GM21619 (cell line): ENCODE measurements around the gene SLC25A39.
A peak's percentile ranks its signal among the peaks of the same experiment; 100 is the strongest.
"Not testable (repeated sequence)": the region's sequence is repeated elsewhere in the genome, so short reads cannot be mapped to it uniquely, and the experiment has no call there.

ENCODE experiments used
- ATAC-seq: cut with Tn5 transposase; IDR thresholded peaks from one replicate; pipeline ENCODE4 v1.9.1; 2021; ENCODE audit not compliant: unreplicated experiment

SLC25A39 gene

DNA sequence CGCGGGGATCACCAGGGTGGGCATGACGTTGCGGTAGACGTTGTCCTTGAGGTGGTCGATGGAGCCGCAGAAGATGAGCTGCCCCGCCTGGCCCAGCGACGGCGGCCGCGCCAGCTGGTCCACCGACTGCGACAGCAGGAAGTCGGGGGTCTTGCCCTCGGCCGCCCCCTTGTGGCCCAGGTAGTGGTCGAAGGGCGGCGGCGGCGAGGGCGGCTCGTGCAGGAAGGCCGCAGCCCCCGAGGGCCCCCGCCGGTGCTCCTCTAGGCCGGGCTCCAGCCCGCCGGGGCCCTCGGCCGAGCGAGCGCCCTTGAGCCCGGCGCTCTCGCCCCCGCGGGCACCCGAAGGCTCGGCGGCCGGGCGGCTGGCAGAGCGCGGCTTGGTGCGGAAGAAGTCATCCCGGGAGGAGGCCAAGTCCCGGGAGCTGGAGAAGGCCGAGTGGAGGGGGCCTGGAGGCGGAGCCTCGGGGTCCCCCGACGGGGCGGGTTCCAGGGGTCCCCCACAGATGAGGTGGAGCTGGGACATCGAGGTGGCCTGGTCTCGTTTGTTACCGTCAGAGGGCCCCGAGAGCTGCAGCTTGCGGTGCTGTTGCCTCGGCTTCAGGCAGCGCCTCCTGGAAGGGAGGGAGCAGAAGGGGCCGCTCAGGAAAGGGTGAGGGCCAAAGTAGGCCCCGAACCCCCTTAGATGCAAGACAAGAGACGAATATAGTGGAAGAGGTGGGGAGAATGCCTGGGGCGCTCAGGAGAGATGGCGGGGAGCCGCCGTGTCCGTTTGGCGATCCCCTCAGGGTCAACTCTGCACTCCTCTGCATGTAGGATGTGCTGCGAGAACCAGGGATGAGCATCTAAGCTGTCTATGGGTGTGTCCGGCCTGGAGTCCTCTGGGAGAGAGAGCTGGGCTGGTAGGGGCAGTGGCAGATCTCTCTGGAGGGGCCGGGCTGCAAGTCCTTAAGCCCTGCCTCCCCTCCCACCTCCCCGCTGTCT, 30.2 kb upstream of the SLC25A39 start:
- ATAC-seq = no peak

DNA sequence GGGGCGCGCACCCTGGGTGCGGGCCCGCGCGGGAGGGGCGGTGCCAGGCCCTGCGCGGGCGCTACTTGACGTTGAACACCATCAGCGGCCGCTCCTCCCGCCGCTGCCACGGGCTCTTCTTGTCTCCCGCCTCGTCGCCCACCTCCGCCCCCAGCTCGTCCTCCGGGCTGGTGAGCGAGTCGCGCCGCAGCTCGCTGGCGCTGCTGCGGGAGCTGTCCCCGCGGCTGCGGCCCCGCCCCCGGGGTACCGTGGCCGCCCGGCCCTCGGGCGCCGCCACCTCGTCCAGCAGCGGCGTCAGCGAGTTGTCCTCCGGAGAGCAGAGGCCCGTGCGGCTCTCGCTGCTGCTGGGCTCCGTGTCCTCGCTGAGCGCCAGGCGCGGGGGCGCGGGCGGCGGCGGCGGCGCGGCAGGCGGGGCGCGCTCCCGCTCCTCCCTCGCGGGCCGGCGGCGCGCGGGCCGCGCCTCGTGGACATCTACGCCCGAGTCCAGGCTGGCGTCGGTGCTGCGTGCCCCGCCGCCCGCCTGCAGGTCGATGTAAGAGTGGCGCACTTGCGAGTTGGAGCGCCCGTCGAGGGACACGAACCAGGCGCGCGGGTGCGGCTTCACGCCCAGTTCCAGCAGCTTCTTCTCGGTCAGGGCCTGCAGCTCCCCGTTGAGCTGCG, 29.2 kb upstream of the SLC25A39 start:
- no peak for ATAC-seq

GRCh38 chr17:44352828-44353671, 28.4 kb upstream of the SLC25A39 start:
- no peak for ATAC-seq

GRCh38 chr17:44351961-44352827, 27.6 kb upstream of the SLC25A39 start:
- no peak for ATAC-seq

GRCh38 chr17:44351464-44351863, 26.8 kb upstream of the SLC25A39 start:
- no peak for ATAC-seq

DNA sequence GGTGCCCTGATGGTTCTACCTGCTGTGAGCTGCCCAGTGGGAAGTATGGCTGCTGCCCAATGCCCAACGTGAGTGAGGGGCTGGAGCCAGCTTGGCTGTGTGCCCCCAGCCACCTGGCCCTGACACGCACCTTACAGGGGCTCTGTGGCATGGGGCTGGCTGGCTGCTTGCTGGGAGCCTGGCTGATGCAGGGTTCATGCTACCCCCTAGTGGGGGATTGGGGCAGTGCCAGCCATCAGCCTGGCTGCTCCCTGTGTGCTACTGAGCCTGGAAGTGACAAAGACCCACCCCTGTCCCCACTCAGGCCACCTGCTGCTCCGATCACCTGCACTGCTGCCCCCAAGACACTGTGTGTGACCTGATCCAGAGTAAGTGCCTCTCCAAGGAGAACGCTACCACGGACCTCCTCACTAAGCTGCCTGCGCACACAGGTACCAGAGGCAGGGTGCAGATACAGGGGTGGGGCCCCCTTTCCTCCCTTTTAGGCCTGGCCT, 26.2 kb upstream of the SLC25A39 start:
- no peak for ATAC-seq

GRCh38 chr17:44349553-44350070, 25.0 kb upstream of the SLC25A39 start:
- ATAC-seq = no peak

DNA sequence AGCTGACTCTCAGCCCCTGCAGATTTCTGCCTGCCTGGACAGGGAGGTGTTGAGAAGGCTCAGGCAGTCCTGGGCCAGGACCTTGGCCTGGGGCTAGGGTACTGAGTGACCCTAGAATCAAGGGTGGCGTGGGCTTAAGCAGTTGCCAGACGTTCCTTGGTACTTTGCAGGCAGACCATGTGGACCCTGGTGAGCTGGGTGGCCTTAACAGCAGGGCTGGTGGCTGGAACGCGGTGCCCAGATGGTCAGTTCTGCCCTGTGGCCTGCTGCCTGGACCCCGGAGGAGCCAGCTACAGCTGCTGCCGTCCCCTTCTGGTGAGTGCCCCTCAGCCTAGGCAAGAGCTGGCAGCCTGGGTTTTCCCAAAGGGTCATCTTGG, 24.4 kb upstream of the SLC25A39 start:
- no peak for ATAC-seq

- peak; percentile 44 for ATAC-seq
Observed at GRCh38 chr17:44348234-44348987, 23.8 kb upstream of the SLC25A39 start.

GRCh38 chr17:44347206-44348055, 22.8 kb upstream of the SLC25A39 start:
- not testable (repeated sequence) for ATAC-seq

DNA sequence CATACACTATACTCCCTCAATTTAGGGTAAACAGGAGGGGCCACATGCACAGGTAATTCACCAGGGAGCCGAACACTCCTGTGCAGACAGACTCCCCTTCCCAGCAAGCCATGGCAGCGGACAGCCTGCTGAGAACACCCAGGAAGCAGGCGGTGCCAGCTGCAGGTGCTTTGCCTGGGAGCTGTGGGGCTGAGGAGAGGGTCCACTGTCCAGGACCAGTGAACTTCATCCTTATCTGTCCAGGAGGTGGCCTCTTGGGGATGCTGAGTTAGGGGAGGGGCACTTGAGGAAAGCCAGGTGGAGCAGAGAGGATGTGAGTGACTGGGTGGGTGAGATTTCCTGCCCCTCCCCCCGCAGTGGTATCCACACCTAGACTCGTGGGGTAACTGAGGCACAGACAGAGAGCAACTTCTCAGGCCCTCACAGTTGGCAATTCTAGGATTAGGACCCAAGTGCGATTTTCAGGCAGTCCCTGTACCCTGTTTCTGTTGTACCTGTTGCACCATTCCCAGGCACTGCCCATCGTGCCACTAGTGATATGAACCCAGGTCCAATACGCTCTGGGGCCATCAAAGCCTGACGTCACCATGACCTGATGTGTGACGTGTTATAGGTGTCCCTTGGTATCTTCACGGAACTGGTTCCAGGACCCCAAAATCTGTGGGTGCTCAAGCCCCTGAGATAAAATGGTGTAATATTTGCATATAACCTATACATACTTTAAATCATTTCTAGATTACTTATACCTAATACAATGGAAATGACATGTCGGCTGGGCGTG, 21.6 kb upstream of the SLC25A39 start:
- ATAC-seq = no peak

DNA sequence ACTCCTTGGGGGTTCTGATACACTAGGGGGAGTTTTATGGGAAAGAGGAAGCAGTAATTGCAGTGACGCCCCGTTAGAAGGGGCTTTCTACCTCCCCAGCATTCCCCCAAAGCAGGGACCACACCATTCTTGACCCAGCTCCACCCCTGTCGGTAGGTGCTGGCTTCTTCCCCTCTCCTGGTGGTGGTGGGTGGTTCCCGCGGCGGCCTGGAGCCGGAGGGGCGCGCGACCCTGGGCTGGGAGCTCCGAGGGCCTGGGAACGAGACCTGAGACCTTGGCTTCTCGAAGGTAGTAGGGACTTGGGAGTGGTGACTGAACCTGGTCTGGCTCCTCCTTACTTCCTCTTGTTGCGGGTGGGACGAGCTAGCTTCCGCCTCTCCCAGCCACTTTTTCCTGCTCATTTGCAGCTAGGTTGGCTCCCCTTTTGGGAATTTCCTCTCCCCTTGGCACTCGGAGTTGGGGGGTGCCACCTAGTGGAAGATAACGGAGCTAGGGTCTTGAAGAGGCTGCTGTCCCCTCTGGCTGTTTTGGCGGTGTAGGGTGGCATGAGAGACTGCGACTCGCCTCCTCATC, 20.9 kb upstream of the SLC25A39 start:
- no peak for ATAC-seq

DNA sequence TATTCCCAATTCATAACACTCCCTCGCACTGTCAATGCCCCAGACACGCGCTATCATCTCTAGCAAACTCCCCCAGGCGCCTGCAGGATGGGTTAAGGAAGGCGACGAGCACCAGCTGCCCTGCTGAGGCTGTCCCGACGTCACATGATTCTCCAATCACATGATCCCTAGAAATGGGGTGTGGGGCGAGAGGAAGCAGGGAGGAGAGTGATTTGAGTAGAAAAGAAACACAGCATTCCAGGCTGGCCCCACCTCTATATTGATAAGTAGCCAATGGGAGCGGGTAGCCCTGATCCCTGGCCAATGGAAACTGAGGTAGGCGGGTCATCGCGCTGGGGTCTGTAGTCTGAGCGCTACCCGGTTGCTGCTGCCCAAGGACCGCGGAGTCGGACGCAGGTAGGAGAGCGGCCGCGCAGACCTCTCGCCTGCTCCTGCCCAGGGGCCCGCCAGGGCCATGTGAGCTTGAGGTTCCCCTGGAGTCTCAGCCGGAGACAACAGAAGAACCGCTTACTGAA, 20.4 kb upstream of the SLC25A39 start, which contains the start of gene GRN:
Gene GRN, plus strand, starts transcription at position 364 of the 515 bp plus-strand sequence. CDS start 3,863 bp downstream, outside the sequence.
- peak; percentile 56 for ATAC-seq

GRCh38 chr17:44343510-44344209, 19.0 kb upstream of the SLC25A39 start:
- no peak for ATAC-seq

DNA sequence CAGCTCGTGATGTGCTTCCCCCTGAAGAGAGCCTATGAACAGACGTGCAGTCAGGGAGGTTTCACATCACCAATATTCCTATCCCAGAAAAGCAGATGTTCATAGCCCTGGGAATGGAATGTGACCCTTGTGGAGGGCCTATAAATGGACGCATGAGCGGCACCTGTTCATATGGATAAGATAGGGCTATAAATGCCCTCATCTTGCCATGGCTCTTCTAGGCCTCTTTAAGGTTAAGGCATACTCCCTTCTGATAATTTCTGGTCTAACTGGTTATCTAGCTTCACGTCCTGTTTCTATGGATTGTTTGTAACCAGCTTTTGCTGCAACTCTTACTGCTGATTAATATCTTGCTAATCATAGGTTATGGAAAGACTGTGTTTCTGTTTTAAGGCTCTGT, 15.9 kb upstream of the SLC25A39 start:
- not testable (repeated sequence) for ATAC-seq

GRCh38 chr17:44338702-44339101, 14.1 kb upstream of the SLC25A39 start:
- no peak for ATAC-seq
